Activated gamma-delta T cell treated with anti-CD3 and anti-CD28 coated beads, Interleukin-2, amount 50 U/mL, for 16 hours (primary cell): ENCODE measurements around the gene NCKAP5.
"Not testable (repeated sequence)": the region's sequence is repeated elsewhere in the genome, so short reads cannot be mapped to it uniquely, and the experiment has no call there.

Experiments used
- DNase-seq: peaks from one replicate; pipeline ENCODE4 v3.0.0-alpha.2; 2020; ENCODE audit warnings: low read depth

NCKAP5 gene

DNA sequence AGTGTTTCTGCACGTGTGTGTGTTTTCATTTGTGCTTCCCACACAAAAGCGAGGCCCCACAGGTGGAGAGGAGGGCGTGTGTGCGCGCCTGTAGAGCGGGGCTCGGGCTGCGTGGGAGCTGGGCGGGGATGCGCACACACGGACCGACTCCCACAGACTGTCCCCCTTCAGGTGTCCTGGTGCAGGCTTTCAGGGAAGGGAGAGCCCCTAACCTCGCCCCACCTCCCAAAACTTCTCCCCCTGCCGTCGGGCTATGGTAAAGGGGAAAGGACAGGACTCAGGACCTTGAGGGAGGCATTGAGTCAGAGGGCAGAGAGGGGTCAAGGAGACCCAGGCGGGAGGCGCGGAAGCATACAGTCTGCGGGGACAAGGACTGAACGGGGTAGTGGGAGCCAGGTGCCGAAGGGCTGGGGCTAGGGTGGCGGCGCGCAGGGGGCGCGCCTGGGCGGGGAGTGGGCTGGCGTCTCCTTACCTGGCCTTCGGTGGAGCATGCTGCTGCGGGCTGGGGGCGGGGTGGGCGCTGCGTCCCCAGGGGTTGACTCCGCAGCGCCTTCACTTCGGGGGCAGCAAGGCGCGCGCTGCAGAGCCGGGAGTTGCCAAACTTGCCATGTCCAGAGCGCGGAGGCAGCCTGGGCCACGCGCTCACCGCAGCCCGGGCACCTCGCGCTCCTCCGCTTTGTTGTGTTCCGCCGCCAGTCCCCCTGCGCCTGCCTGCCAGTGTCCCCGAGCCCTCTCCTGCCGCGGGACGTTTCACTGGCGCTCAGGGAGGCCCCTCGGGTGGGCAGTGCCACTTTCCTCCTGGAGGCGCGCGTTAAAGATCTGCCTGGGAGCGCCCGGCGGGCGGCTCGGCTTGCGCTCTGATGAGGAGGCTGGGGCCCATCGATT lies 302.0 kb downstream of the NCKAP5 start:
- DNase-seq, result no peak

DNA sequence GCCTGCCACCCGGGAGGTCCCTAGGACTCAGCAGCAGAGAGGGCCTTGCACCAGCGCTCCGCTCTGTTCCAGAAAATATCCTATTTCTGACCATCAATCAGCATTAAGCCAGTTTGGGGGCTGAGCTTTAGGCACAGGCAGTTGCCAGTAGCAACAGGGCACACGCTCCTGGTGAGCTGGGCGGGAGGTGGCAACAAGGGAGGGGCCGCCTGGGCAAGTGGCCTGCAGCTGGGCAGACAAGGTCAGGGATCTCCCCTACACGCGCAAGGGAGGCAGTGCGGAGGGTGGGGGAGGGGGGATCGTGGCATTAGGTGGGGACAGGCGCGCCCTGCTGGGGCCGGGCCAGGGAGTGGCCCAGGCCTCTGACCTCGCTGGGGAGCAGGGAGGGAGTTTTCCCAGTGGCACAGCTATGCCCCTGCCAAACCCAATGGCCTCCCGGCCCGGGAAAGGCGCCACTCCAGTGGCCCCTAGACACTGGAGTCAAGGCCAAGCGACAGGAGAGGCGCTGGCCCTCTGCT lies 302.8 kb downstream of the NCKAP5 start:
- no peak for DNase-seq

DNA sequence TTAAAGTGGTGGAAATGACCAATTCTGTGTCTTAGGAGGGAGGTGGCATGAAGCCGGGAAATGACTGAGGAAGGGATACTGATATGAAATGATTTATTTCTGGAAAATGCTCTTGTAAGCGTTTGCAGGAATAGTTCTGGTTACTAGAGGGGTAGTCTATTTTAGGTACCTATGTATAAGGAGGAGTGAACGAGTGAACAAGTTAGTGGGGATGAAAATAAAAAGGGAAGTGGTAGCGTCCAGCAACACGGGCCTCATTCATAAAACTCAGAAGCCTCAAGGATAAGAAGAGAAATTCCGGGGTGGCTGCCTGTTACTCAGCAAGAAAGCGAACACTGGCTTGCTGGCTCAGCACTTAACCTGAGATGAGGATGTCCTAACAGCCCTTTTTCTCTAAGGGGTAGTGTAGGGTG lies 303.3 kb downstream of the NCKAP5 start:
- DNase-seq, result no peak

DNA sequence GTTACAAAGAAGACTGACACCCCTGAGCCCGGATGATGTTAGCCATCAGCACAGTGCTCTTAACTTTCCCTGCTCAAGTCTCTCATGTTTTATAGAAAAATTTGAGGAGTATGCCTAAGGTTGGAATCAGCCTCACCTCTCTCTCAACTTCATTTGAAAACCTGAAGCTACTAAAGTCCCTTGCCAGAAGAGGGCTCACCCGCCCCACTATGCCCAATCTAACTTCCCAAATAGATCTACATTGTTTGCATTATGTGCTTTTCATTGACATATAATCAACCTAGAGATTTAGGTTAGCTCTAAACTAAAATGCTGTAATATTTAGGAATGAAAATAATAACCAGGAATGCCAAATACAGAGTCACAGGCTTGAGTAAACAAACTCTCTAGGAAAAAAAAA lies 305.4 kb downstream of the NCKAP5 start:
- DNase-seq, result no peak

DNA sequence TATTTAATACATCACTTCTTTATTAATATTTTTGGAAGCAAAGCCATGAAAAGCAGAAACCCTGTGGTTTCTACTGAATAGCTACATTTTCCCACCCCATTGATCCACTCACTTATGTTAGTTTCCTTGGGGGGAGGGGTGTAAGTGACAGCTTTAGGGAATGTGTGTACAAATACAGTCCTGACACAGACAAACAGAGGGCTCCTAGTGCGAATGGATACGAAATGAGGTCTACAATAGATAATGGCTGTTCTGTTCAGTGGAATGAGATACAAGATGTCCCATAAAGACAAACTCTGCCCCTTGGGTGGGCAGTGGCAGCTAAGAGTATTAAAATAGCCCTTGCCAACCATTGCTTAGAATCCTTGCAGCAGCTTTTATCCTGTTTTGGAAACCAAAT lies 312.9 kb downstream of the NCKAP5 start:
- no peak for DNase-seq

DNA sequence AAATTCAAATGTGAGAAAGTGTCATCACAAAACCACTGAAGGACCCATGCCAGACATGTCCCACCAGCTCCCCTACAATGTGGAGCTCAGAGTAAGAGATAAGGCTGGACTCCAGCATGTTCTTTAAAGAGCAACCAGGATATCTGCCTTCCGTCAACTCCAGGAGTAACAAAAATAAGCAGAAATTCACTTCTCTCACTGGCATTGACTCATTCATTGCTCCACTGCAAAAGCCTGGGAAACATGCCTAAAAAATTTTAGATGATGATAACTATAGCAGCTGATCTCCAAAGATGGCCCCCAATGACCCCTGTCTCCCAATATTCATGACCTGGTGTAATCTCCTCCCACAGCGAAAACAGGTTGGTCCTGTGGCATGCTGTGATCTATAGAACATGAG lies 314.5 kb downstream of the NCKAP5 start:
- no peak for DNase-seq

DNA sequence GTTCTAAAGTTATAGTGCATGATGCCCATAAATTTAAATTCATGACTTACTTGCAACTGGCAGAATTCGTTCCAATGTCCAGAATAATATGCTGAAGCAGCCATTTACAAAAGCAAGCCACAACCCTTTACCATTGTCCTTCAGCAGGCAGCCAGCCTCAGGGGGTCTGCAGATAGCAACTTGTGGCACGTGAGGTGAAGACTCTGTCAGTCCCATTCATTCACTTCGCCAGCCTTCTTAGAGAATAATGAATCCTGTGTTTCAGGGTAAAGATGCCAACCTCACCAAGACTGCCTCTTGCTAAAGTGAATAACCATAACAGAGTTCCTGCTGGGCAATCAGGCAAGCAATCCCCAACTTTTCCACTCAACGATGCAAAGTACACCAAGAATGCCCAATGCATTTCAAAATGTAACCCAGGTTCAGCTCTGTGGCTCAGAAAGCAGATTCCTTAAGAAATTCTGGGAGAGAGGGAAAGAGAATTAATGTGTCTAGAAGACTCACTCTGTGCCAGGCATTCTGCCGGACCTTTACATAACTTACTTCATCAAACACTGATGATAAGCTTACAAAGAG lies 315.4 kb downstream of the NCKAP5 start:
- DNase-seq, result no peak

DNA sequence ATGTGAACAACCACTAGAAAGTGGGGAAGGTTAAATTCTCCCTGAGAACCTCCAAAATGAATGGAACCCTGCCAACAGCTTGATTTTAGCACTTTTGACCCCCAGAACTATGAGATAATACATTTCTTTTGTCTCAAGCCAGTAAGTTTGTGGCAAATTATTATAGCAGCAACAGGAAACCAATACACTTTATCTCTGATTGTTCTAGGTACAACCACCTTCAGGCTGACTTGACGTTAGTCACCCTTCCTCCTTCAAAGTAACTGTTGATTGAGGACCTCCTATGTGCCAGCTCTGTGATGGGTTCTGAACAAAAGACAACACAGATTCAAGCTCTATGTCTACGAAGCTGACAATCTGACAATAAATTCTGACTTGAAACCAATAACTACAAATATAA lies 318.9 kb downstream of the NCKAP5 start:
- no peak for DNase-seq

DNA sequence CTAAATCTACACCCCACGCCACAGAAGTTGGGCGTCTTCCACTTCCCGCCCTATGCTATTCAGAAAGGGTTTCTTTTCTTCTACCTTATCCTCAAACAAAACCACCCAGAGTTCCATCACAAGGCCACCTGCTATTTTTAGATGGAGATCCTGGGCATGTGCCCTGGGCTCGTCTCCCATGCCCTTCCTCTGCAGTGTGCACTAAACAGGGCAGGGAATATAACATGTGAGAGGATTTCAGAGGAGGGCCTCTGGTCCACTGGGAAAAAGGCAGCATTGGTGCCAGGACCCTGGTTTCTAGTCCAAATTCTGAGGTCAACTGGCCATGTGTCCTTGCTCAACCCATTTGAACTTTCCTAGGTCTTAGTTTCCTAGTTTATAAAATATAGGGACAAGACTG lies 320.0 kb downstream of the NCKAP5 start:
- DNase-seq, result no peak

DNA sequence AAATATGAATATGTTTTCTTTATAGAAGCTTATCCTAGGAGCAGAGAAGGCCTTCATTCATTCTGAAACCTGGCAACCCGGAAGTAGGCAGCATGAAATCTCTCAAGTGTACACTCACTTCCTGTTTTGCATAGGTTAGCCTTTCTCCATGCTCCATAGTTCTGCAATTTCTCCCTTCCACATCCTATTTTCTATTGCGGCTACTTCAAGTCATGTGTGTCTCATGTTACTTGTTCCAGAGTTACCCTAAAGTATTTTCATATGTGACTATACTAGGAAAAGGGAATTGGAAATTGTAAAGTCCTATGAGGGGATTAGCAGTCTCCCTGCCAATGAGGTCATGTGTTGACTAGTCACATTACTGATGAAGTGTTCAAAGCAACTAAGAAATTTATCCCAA lies 320.6 kb downstream of the NCKAP5 start:
- DNase-seq, result no peak

DNA sequence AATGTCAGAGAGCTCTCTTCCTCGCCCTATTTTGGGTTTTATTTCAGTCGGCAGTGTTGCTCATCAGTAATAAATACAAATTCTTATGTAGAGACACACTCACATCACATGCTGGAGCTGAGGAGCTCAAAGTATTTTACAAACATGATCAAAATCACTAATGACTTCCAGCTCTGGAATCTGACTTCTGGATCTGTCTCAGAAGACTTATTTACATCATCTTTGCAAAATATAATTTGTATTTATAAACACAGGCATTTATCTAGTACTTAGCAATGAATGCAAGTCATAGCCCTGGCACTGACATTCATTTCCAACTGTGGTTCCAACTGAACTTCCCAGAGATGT lies 327.1 kb downstream of the NCKAP5 start:
- no peak for DNase-seq

DNA sequence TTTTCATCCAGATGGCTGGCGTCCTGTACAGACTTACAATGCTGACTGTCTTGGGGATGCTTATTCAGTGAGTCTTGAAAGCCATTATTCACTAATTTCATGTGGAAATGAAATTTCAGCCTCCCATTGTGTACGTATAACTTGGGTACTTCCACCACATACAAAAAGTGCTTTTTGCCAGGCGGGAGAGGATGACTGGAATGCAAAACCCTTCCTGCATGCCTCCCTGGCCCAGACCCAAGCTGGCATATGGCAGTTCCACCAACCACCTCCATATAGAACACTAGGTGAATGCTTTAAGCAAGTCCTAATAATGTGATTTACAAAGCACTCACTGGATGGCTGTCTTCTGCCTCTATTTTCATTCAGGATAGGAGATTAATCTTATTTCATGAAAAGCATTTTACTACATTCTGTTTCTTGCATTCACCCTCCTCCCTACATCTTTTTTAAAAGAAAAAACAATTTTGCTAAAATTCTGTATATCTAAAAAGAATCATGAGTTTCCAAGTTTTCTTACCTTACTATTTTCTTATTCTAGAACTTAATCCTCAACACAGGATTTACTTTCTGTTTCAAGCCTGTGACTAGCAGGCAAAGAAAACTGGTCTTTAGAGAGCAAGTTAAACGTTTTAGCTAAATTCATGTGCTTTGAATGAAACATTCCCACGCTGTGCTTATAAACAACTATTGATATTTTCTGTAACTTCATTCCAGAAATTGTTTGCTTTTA lies 327.6 kb downstream of the NCKAP5 start:
- no peak for DNase-seq

DNA sequence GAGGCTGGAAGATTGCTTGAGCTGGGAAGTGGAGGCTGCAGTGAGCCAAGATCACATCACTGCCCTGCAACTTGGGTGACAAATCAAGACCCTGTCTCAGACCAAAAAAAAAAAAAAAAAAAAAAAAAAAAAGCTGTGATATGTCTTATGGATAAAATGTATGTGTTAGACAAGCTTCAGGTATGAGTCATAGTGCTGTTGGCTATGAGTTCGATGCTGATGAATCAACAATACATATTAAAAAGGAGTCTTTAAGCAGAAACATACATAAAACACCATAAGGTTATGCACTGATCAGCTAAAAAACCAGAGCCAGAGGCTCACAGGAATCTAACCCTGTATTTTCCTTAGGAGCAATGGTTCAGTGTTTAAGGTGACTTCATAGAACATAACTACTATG lies 332.3 kb downstream of the NCKAP5 start:
- no peak for DNase-seq

DNA sequence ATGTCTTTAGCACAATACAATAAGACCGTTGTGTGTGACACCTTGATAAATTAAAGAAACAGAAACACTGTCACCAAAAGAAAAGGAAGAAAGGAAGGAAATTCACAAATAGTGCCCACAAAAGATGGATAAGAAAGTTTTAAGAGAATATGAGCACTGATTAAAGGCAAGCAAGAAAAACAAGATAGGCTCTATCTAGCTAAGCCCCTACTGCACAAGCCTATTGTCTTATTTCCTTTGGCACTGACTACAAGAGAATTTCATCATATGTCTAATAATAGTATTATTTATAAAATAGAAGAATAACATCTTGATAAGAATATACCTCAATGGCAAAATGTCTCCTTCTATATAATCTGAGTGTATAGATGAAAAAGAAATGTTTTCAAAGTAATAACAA lies 335.7 kb downstream of the NCKAP5 start:
- no peak for DNase-seq

DNA sequence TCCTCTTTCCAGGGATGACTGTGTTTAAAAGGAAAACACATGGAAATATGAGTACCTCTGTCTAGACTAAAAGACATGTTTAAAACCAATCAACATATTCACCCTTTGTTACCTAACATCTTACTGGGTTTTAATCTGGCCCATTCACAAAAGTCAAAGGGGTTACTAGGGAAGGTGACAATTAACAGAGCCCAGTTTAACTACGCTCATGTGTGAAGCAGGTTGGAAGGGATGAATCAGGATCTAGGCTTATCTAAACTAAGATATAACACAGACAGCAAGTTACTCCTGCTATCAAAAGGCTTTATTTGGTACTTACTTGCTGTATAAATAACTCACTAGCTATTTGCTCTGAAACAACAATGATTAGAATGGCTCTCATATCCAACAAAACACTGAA lies 337.0 kb downstream of the NCKAP5 start:
- DNase-seq, result no peak

DNA sequence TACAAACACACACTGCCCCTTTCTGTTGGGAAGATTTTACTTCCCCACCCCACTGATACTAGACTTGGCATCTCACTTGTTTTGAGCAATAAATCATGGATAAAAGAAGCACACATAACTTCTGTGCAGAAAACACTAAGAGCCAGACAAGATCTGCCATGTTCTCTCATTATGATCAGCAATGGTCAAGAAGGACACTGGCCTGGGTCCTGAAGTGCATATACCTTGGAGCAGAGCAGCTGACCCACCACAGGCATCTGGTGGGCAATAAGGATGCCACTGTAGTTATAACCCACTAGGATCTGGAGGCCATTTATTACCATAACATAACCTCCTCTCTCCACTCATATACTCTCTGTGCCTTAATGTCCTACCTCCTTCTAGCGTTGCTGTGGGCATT lies 338.3 kb downstream of the NCKAP5 start:
- no peak for DNase-seq

DNA sequence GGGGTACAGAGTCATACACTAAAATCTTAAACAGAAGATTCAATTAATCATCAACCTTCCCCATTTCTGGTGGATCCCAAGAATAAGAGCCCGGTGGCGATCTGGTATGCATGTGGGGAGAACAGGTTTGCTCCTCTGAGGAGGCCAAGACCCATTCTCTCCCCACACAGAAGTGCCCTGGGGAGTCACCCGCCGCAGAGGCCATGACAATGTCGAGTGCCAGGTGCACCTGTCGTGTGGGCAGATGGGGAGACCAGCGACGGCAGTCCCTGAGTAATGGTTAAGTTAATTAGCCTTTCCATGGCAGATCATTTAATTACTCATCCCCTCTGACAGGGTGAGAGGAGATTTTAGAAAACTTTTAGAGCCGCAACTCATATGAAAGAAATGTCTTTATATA lies 345.0 kb downstream of the NCKAP5 start:
- no peak for DNase-seq

DNA sequence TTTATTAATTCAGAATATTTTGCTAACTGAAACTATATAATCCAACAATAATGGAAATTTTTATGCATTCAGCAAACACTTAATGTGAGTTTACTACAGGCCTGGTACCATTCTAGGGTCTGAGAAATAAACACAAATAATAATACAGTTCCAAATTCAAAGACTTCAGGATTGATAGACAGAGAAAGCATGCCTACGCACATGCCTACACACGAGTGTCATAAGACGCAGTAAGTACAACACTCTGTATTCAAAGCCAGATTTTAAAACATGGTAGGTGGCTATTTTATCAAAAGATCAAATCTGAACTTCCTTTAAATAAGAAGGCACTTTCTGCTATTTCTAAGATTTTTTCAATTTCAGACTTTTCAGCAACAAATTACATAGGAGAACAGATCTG lies 346.9 kb downstream of the NCKAP5 start:
- no peak for DNase-seq

DNA sequence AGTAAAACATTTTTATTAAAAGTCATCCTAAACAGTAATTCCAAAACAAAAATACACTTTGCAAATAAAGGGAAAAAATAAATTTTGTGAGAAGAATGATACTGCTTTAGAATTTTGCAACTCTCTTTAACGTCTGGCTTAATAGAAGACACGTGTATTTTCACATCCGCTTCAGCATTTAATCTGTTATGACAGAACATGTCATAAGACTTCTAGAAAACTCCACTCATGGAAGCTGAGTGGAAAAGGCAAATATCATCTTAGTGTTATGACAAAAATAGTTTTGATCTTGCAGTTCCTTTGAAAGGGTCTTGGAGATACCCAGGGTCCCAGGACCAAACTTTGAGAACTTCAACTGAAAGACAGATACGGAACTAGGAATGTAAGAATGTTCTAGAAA lies 350.1 kb downstream of the NCKAP5 start:
- no peak for DNase-seq

DNA sequence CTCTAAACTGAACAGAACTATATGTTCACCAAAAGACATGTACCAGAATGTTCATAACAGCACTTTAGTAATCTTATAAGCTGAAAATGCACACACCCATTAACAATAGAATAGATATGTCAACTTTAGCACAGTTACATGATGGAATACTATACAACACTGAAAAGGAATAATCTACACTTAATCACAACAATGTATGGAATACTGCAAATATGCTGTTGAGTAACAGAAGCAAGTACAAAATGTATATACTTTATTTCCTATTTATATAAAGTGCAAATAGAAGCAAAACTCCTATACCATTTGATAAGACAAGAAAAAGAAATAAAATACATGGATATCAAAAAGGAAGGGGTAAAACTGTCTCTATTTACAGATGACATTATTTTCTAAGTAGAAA lies 352.8 kb downstream of the NCKAP5 start:
- DNase-seq, result no peak

DNA sequence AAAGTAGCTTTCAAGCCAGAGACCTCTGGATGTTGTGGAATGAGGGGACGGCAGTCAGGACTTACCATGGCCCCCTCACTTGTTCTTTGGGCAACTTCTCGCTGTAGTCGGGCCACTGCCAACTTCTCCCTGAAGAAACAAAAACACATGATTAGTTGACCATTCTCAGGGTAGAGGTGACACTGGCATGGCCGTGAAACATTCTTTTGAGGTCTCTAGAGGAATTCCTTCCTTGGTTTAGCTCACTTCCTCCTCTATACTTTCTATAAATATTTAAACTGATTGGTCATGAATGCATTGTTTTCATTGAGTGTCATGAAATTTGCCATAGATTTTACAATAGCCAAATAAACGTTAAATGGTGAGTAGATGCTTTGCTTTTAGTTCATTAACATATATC lies 354.6 kb downstream of the NCKAP5 start:
- DNase-seq, result no peak

DNA sequence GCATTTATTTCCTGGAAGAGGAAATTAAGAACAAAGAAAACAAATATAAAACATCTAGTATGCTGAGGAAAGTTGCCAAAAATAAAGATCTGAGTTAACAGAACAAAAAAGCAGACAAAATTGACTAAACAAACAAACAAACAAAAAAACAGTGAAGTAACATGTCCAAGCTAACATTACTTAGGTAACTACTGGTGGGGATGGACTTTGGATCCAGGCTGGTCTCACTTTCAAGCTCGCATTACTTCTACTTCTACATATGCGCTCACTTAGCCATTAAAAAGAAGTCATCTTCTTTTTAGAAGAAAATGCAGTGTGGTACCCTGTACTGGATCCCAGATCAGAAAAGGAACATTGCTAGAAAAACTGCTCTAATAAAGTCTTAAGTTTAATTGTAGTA lies 358.9 kb downstream of the NCKAP5 start:
- DNase-seq, result no peak

DNA sequence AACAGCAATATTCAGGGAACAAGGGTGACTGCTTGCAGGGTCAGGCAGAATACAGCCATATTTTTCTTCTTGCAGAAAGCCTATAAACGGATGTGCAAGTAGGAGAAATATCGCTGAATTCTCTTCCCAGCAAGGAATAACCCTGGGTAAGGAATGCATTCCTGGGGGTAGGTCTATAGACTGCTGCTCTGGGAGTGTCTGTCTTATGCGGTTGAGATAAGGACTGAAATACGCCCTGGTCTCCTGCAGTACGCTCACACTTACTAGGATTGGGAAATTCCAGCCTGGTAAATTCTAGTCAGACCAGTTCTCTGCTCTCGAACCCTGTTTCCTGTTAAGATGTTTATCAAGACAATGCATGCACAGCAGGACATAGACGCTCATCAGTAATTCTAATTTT lies 361.6 kb downstream of the NCKAP5 start:
- DNase-seq, result not testable (repeated sequence)
